ENCODE data around the gene TRAFD1. TPM values are rescaled to one million over a fixed set of nuclear protein-coding genes. Genes with fewer than 3 reads are reported as not detected.

TRAFD1 gene
- total RNA-seq, 8 experiments from 2014 or later: 30.6 to 47.1 (median 37.5) TPM

- no peak overlapping the region for H3K4me3 ChIP-seq
- in situ Hi-C loops (cut with MboI; ENCODE audit: low pct_unique_long_range_greater_than_20kb in 2 of 9, low sequenced_read_pairs in 9 of 9, unreplicated experiment in 9 of 9): no loop called here
- WGBS, 10 experiments: 50 to 100% (median 82%) methylated on average over 1 to 2 of the region's 2 CpGs; no CpG with 5 or more reads in 3 of the 10 experiments
- no peak overlapping the region for H3K27ac ChIP-seq
- ATAC-seq (replicated peaks in 6 of 8): no peak
- no peaks in the 10 kb centered on the region for H3K4me1 ChIP-seq (replicated peaks in 1 of 2)
Measured at GRCh38 chr12:112191201-112191600, 65.8 kb downstream of the TRAFD1 start.

DNA sequence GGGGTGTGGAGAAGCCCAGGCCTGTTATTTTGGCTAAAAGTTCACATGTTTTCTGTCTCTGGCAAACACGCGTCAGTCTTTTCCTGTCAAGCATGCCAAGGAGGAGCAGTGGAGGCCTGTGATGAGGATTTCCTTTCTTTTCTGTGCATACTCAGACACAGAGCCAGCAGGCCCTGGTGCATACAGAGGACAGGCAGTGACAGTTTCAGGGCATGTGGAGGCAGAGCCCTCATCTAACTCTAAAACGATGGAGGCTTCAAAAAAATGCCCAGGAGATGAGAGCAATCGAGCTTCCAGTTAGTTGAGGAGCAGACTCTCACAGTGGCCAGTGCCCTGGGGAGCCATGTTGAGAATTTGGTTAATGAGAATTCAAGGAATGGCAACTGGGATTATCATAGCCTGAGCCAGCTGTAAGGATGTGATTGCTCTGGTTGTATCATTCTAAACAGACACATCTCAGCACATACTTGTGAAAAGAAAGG is 66.5 kb downstream of the TRAFD1 start:
- no peak overlapping the region for H3K27ac ChIP-seq
- in situ Hi-C loops (cut with MboI; ENCODE audit: low pct_unique_long_range_greater_than_20kb in 2 of 9, low sequenced_read_pairs in 9 of 9, unreplicated experiment in 9 of 9): no loop called here
- H3K4me1 ChIP-seq (replicated peaks in 1 of 2): no peaks in the 10 kb centered on the region
- whole genome bisulfite sequencing, 10 experiments: 33 to 100% (median 78%) methylated on average over 1 to 4 of the region's 4 CpGs; no CpG with 5 or more reads in 1 of the 10 experiments
- peak in 2 of 8 experiments; percentile 53 to 81 for ATAC-seq (replicated peaks in 6 of 8)
- no peak overlapping the region for H3K4me3 ChIP-seq

- in situ Hi-C loops (cut with MboI; ENCODE audit: low pct_unique_long_range_greater_than_20kb in 2 of 9, low sequenced_read_pairs in 9 of 9, unreplicated experiment in 9 of 9): no loop called here
- Histone ChIP-seq H3K27ac (no peak overlapping the region), H3K4me3 (no peak overlapping the region), H3K4me1 (replicated peaks in 1 of 2) (no peaks in the 10 kb centered on the region)
- WGBS, 10 experiments: 80 to 100% (median 95%) methylated on average over 1 to 10 of the region's 13 CpGs; no CpG with 5 or more reads in 1 of the 10 experiments
- ATAC-seq (replicated peaks in 6 of 8): no peak
Measured at GRCh38 chr12:112192475-112192874, 67.1 kb downstream of the TRAFD1 start.

DNA sequence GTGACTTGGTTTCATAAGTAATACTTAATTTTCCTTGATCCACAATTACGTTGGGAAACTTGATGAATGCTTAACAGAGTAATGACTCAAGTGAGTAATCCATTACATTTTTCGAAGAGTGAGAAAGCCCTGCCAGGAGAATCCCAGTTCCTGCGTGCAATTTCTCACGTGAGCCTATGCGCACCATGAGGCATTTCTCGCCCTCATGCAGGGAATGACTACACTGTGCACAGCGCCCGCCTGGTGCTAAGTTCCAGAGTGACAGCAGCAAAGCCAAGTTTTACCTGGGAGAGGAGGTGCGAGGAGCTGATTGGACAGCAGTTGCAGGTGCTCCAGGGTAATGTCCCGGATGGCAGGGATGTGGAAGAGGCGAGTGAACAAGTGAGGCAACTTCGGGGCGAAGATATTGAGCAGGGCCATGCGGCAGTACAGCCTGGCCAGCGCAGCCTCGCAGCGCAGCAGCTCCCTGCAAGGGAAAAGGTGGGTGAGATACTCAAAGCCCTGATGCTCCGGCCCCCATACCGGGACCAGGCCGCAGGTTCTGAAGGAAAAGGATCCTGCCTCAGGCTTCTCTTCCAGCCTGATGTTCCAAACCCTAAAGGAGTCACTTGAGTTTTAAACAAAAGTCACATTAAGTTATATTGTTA is 69.4 kb downstream of the TRAFD1 start:
- in situ Hi-C loops (cut with MboI; ENCODE audit: low pct_unique_long_range_greater_than_20kb in 2 of 9, low sequenced_read_pairs in 9 of 9, unreplicated experiment in 9 of 9): no loop called here
- no peak overlapping the region for H3K4me3 ChIP-seq
- 43 to 100% (median 91%) methylated on average over 1 to 14 of the region's 20 CpGs; no CpG with 5 or more reads in 2 of the 10 experiments for WGBS, 10 experiments
- H3K4me1 ChIP-seq (replicated peaks in 1 of 2): no peaks in the 10 kb centered on the region
- ATAC-seq (replicated peaks in 6 of 8): no peak
- H3K27ac ChIP-seq: no peak overlapping the region

DNA sequence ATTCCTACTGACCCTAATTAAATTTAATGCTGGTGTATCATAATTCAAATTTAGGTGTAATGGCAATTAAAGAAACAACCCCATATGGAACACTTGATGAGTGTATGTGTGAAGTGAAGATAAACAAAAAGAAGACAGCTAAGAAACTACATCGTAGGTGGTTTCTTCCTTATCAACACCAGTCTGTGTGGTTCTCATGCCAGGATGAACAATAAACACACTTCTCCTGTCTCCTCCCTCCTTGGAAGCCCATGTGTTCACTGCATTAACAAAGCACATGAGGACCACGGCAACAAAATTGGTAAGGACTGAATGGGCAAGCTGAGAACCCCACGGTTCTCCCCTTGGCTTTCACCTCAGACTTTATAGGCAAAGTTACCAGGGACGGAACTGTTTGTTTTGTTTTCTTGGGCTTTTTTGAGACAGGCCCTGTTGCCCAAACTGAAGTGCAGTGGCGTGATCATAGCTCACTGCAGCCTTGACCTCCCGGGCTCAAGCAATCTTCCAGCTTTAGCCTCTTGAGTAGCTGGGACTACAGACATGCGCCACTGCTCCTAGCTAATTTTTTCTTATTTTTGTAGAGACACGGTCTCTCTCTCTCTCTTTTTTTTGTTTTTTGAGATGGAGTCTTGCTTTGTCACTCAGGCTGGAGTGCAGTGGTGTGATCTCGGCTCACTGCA is 71.0 kb downstream of the TRAFD1 start:
- no peak for ATAC-seq (replicated peaks in 6 of 8)
- no peaks in the 10 kb centered on the region for H3K4me1 ChIP-seq (replicated peaks in 1 of 2)
- H3K4me3 ChIP-seq: no peak overlapping the region
- H3K27ac ChIP-seq: no peak overlapping the region
- in situ Hi-C loops (cut with MboI; ENCODE audit: low pct_unique_long_range_greater_than_20kb in 2 of 9, low sequenced_read_pairs in 9 of 9, unreplicated experiment in 9 of 9): no loop called here
- WGBS, 10 experiments: 72 to 100% (median 89%) methylated on average over 2 to 8 of the region's 9 CpGs; no CpG with 5 or more reads in 2 of the 10 experiments

GRCh38 chr12:112198120-112198733 is 72.9 kb downstream of the TRAFD1 start:
- Histone ChIP-seq H3K27ac (no peak overlapping the region), H3K4me3 (no peak overlapping the region), H3K4me1 (replicated peaks in 1 of 2) (no peaks in the 10 kb centered on the region)
- ATAC-seq (replicated peaks in 6 of 8): peak in 7 of 8 experiments; percentile 40 to 95 (median 82)
- in situ Hi-C loops (cut with MboI; ENCODE audit: low pct_unique_long_range_greater_than_20kb in 2 of 9, low sequenced_read_pairs in 9 of 9, unreplicated experiment in 9 of 9): no loop called here
- WGBS, 10 experiments: 66 to 100% (median 93%) methylated on average over 1 to 4 of the region's 9 CpGs; no CpG with 5 or more reads in 2 of the 10 experiments

DNA sequence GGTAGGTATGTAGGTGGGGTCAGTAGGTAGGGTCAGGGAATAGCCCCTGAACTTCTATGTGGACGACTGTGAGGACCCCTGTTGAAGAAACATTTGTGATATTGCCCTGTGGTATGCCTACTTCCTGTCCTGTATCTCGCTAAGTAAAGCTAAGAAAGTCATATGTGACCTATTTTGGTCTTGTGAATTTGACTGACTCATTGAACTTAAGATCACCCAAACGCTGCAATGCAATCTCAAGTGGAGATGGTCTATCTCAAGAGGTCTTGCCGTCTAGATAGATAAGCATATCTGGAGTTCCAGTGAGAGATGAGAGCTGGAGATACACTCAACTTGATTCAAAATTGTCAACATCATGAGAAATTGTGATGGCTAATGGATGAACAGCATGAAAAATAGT is 73.8 kb downstream of the TRAFD1 start:
- no peak for ATAC-seq (replicated peaks in 6 of 8)

More for the DNA sequence above, 73.8 kb downstream of the TRAFD1 start:
- in situ Hi-C loops (cut with MboI; ENCODE audit: low pct_unique_long_range_greater_than_20kb in 2 of 9, low sequenced_read_pairs in 9 of 9, unreplicated experiment in 9 of 9): no loop called here
- H3K27ac ChIP-seq: no peak overlapping the region
- 43 to 100% (median 93%) methylated on average over 1 to 3 of the region's 4 CpGs; no CpG with 5 or more reads in 3 of the 10 experiments for WGBS, 10 experiments
- no peaks in the 10 kb centered on the region for H3K4me1 ChIP-seq (replicated peaks in 1 of 2)
- no peak overlapping the region for H3K4me3 ChIP-seq

Other genes starting within 250 kb of the TRAFD1 start
- gene TMEM116, start 112.4 kb upstream of the TRAFD1 start, total RNA-seq: 10 to 100 TPM in 6 of 8 experiments, 1 to 10 TPM in 2; 6.5 to 21.8 (median 18.6) TPM
- gene ERP29, start 112.1 kb upstream of the TRAFD1 start, total RNA-seq: 100 to 1,000 TPM in 5 of 8 experiments, 10 to 100 TPM in 3; 47.2 to 152 (median 107) TPM
- gene NAA25, start 16.8 kb upstream of the TRAFD1 start, total RNA-seq: 10 to 100 TPM; 18.5 to 49.3 (median 24.7) TPM